Urinary bladder (tissue), 4 donors: ENCODE results near the gene HTR3C. TPM values are rescaled to one million over a fixed set of nuclear protein-coding genes. Genes with fewer than 3 reads are reported as not detected.
A peak's percentile ranks its signal among the peaks of the same experiment; 100 is the strongest.
"Not testable (repeated sequence)": the region's sequence is repeated elsewhere in the genome, so short reads cannot be mapped to it uniquely, and the experiment has no call there.

Experiments
- DNase-seq: peaks from one replicate; pipeline ENCODE4 v3.0.0-alpha.2; 2015; ENCODE audit errors: extremely low spot score
- H3K27ac ChIP-seq: one replicate; pipeline ENCODE4 v1.5.1; 2013; ENCODE audit warnings: low read depth, mild to moderate bottlenecking, moderate library complexity
- H3K36me3 ChIP-seq: one replicate; pipeline ENCODE4 v1.6.1; 2013; ENCODE audit warnings: mild to moderate bottlenecking, moderate library complexity; ENCODE audit not compliant: insufficient read depth
- H3K4me1 ChIP-seq: one replicate; pipeline ENCODE4 v1.6.1; 2013; ENCODE audit warnings: mild to moderate bottlenecking, moderate library complexity; ENCODE audit not compliant: insufficient read depth
- H3K4me3 ChIP-seq: one replicate; pipeline ENCODE4 v1.5.1; 2013; ENCODE audit warnings: low read depth, low read length
- WGBS: extraction: QIAGEN DNeasy Blood & Tissue Kit; methylation state at CpG from one replicate; pipeline ENCODE4 v1.1.7; 2013; 5-methylcytosine and 5-hydroxymethylcytosine counted together
- polyA plus RNA-seq: library from polyadenylated mRNA; stranded (reverse); fragments of 200-250 nt; gene quantifications from one replicate; pipeline ENCODE4 v1.2.3, GENCODE V29; 2013
- total RNA-seq: library from RNA; depleted of rRNA; stranded (reverse); fragments of >200 nt; gene quantifications from one replicate; pipeline ENCODE4 v1.2.3, GENCODE V29; 2014
- donor health status: healthy with polysubstance abuse.
- donor health status: healthy.

HTR3C gene
- not detected for total RNA-seq
- 0.04 TPM for polyA plus RNA-seq

DNA sequence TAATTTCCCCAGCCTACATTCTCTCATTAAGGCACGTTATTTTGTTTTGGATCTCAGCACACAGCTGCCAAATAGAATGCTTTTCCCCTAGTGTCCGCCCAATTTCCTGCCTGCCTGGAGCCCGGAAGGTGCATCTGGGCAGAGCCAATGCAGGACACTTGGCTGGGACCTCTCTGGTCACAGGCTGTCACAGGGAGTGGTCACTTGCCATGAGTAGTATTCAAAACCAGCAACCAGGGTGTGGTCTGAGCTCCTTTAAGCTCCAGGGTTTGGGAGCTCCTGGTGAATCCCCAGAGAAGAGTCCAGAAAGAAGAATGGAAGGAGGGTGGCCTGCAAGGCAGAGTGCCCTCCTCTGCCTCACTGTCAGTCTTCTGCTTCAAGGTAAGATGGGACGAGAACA is at the start of gene HTR3C:
HTR3C (plus strand) TSS at position 281 of the 400 bp plus-strand sequence; CDS start at position 315, 34 bp downstream.
- Histone ChIP-seq H3K4me1 (no peaks in the 10 kb centered on the region), H3K36me3 (no peaks in the 10 kb centered on the region), H3K4me3 (no peak within 1 kb of the TSS), H3K27ac (no peak within 1 kb of the TSS)
- no peak for DNase-seq
- 67% methylated on average over 4 of the region's 4 CpGs for WGBS

- no peak overlapping the region for H3K4me3 ChIP-seq
- no peak overlapping the region for H3K27ac ChIP-seq
- no peaks in the 10 kb centered on the region for H3K4me1 ChIP-seq
- H3K36me3 ChIP-seq: no peaks in the 10 kb centered on the region
- WGBS: 74% methylated on average over 5 of the region's 5 CpGs
- DNase-seq: no peak
Observed at GRCh38 chr3:184003187-184003967, 49.5 kb upstream of the HTR3C start.

DNA sequence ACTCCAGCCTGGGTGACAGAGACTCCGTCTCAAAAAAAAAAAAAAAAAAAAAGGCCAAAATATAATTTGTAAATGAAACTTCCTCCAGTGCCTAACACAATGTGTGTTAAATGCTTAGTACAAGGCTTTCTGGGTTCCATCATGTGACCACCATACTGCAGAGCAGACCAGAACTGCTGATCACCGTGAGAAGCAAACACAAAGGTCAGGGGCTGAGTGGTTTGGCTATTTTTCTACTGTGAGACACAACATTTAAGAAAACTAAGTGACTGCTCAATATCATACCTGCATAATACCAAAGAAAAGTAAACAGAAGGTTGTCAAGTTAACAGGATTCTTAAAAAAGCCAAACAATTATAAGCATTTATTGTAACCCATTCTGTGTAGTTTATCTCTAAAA is 48.4 kb upstream of the HTR3C start:
- WGBS: 84% methylated on average over 2 of the region's 2 CpGs
- Histone ChIP-seq H3K27ac (no peak overlapping the region), H3K36me3 (no peaks in the 10 kb centered on the region), H3K4me3 (no peak overlapping the region), H3K4me1 (no peaks in the 10 kb centered on the region)
- no peak for DNase-seq

GRCh38 chr3:184005941-184006507 is 46.8 kb upstream of the HTR3C start:
- DNase-seq: peak; percentile 67
- 56% methylated on average over 11 of the region's 11 CpGs for WGBS
- Histone ChIP-seq H3K4me1 (no peaks in the 10 kb centered on the region), H3K36me3 (no peaks in the 10 kb centered on the region), H3K4me3 (no peak overlapping the region), H3K27ac (no peak overlapping the region)

- H3K4me1 ChIP-seq, DNase-seq, H3K4me3 ChIP-seq, H3K36me3 ChIP-seq, H3K27ac ChIP-seq: not testable (repeated sequence)
- WGBS: 91% methylated on average over 11 of the region's 11 CpGs
Observed at GRCh38 chr3:184007143-184007813, 45.6 kb upstream of the HTR3C start.

DNA sequence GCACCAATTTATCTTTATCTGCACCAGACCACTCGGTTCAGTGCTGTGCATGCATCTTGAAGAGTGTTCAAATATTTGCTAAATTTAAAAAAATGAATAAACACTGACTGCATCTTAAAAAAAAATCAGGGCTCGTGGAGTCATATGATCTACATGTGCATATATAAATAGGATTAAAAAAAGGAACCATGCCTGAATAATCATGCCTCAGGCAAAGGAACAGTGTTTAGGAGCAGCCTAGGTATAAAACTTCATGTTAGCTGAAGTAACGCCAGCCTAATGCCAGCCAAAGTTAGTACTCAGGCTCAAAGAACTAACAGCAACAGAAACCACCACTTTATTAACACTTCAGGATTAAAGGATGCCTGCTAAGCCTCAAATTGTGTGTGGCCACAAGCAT is 44.7 kb upstream of the HTR3C start:
- Histone ChIP-seq H3K36me3 (no peaks in the 10 kb centered on the region), H3K4me1 (no peaks in the 10 kb centered on the region), H3K4me3 (no peak overlapping the region), H3K27ac (no peak overlapping the region)
- no peak for DNase-seq
- WGBS: 73% methylated on average over 3 of the region's 3 CpGs

GRCh38 chr3:184011230-184011876 is 41.5 kb upstream of the HTR3C start:
- Histone ChIP-seq H3K36me3 (no peaks in the 10 kb centered on the region), H3K4me1 (no peaks in the 10 kb centered on the region), H3K4me3 (no peak overlapping the region), H3K27ac (no peak overlapping the region)
- no peak for DNase-seq
- WGBS: 88% methylated on average over 4 of the region's 4 CpGs

GRCh38 chr3:184011937-184012889 is 40.6 kb upstream of the HTR3C start:
- Histone ChIP-seq H3K27ac (no peak overlapping the region), H3K36me3 (no peaks in the 10 kb centered on the region), H3K4me1 (no peaks in the 10 kb centered on the region), H3K4me3 (no peak overlapping the region)
- DNase-seq: no peak
- WGBS: 84% methylated on average over 6 of the region's 6 CpGs

GRCh38 chr3:184015381-184016019 is 37.3 kb upstream of the HTR3C start:
- no peak overlapping the region for H3K4me3 ChIP-seq
- 87% methylated on average over 10 of the region's 10 CpGs for WGBS

DNA sequence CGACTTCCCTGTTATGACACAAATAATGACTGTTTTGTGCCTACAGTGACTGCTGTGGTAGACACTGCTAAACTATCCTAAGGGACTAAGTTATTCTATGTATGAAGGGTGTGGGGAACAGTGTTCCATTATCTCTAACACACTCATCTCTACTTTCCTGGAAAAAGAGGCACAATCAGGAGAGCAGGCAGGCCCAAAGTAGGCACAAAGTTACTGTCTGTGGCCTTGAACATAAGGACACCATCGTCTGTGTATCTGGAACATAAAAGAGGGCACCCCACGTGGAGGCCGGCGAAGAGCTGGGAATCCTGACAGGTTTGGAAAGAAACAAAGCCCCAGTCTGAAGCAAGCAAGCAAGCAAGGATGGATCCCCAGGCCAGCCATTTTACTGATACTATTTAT is 36.7 kb upstream of the HTR3C start:
- WGBS: 84% methylated on average over 5 of the region's 5 CpGs
- H3K4me3 ChIP-seq: no peak overlapping the region
- no peaks in the 10 kb centered on the region for H3K4me1 ChIP-seq
- no peak overlapping the region for H3K27ac ChIP-seq
- H3K36me3 ChIP-seq: no peaks in the 10 kb centered on the region
- DNase-seq: no peak

More at GRCh38 chr3:184015381-184016019, 37.3 kb upstream of the HTR3C start:
- no peaks in the 10 kb centered on the region for H3K36me3 ChIP-seq
- no peak overlapping the region for H3K27ac ChIP-seq
- H3K4me1 ChIP-seq: no peaks in the 10 kb centered on the region
- no peak for DNase-seq

DNA sequence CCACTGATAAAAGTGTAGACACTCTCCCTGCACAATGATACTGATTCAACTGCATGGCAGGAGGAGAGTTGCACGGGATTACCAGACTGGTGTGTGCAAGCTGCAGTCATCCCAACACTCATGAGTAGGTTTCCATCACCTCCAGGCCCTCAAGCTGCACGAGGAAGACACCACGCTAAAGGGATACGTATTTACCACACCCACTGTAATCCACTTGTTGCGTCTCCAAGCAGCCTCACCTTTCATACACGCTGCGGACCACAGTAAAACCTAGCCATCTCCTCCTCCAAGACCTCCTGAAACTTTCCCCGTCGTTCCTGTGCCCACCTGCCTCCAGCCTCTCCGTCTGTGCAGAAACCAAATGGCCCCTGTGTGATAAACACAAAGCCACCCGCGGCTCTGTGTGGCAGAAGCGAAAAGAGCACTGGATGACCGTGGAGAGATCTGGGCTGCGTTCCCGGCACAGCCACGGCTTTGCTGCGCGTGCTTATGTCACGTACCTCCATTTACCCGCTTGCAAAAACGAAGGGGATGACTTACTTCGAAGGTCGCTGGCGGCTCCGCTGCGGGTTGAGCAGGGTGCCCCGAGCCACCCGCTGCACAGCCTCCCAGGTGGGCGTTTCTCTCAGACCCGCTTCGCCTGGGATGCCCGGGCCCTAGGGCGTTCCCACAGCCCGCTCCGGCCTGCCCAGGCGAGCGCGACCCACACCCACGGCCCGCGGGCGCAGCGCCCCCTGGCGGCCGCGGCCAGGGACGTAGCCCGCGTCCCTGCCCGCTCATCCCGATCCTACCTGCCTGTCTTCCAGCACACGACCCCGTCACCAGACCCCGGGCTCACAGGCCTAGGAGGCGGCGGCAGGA is 35.8 kb upstream of the HTR3C start:
- H3K4me3 ChIP-seq: peak overlapping the region; percentile 85
- no peaks in the 10 kb centered on the region for H3K4me1 ChIP-seq
- WGBS: 6% methylated on average over 57 of the region's 57 CpGs
- no peak overlapping the region for H3K27ac ChIP-seq
- no peaks in the 10 kb centered on the region for H3K36me3 ChIP-seq
- DNase-seq: no peak
